Astrocyte (in vitro differentiated cells and primary cell): ENCODE measurements around the gene GPATCH2. TPM values are rescaled to one million over a fixed set of nuclear protein-coding genes. Genes with fewer than 3 reads are reported as not detected.
"Not testable (repeated sequence)": the region's sequence is repeated elsewhere in the genome, so short reads cannot be mapped to it uniquely, and the experiment has no call there.

Experiments
- DNase-seq: peaks from one replicate; pipeline ENCODE4 v3.0.0-alpha.2; 2010; ENCODE audit warnings: low read depth
- FAIRE-seq: peaks from 2 replicates; lab custom pipeline; 2011; peaks lifted over from hg19 to GRCh38; lab: Jason Lieb, UNC
- H2AFZ ChIP-seq: 2 replicates; pipeline ENCODE4 v1.6.0; 2012; ENCODE audit warnings: low read depth, low read length, inconsistent platforms
- H3K27ac ChIP-seq: 2 replicates; pipeline ENCODE4 v1.5.1; 2011; ENCODE audit warnings: low read depth, low read length, inconsistent platforms
- H3K27me3 ChIP-seq: 2 replicates; pipeline ENCODE4 v1.6.0; 2011; ENCODE audit warnings: low read length, inconsistent platforms; ENCODE audit not compliant: insufficient read depth
- H3K36me3 ChIP-seq: 2 replicates; pipeline ENCODE4 v1.5.1; 2011; ENCODE audit warnings: low read length, inconsistent platforms; ENCODE audit not compliant: insufficient read depth
- H3K4me1 ChIP-seq: 2 replicates; pipeline ENCODE4 v1.5.1; 2011; ENCODE audit warnings: low read length, inconsistent platforms; ENCODE audit not compliant: insufficient read depth
- H3K4me2 ChIP-seq: 2 replicates; pipeline ENCODE4 v1.6.0; 2012; ENCODE audit warnings: low read length, inconsistent platforms
- H3K4me3 ChIP-seq: 2 replicates; pipeline ENCODE4 v1.5.1; 2011; ENCODE audit warnings: low read depth, mild to moderate bottlenecking, low read length, inconsistent platforms; ENCODE audit not compliant: insufficient read depth
- H3K79me2 ChIP-seq: 2 replicates; pipeline ENCODE4 v1.6.0; 2012; ENCODE audit warnings: mild to moderate bottlenecking, low read length, inconsistent platforms; ENCODE audit not compliant: insufficient read depth
- H3K9ac ChIP-seq: 2 replicates; pipeline ENCODE4 v1.6.0; 2012; ENCODE audit warnings: mild to moderate bottlenecking, low read length, inconsistent platforms
- H3K9me3 ChIP-seq: 2 replicates; pipeline ENCODE4 v1.5.1; 2012; ENCODE audit warnings: low read depth, mild to moderate bottlenecking, low read length, inconsistent platforms; ENCODE audit not compliant: insufficient read depth
- H4K20me1 ChIP-seq: 2 replicates; pipeline ENCODE4 v1.6.0; 2012; ENCODE audit warnings: low read length, inconsistent platforms; ENCODE audit not compliant: insufficient read depth
- H3K27ac Mint-ChIP-seq: one replicate; pipeline ENCODE4 v1.8.0; 2021; ENCODE audit warnings: mild to moderate bottlenecking, mixed read lengths; ENCODE audit not compliant: unreplicated experiment
- H3K27me3 Mint-ChIP-seq: one replicate; pipeline ENCODE4 v1.8.0; 2021; ENCODE audit warnings: low read depth, mixed read lengths; ENCODE audit not compliant: unreplicated experiment
- H3K36me3 Mint-ChIP-seq: one replicate; pipeline ENCODE4 v1.8.0; 2021; ENCODE audit warnings: low read depth, mixed read lengths; ENCODE audit not compliant: unreplicated experiment
- H3K4me1 Mint-ChIP-seq: one replicate; pipeline ENCODE4 v1.8.0; 2021; ENCODE audit warnings: low read depth, mixed read lengths; ENCODE audit not compliant: unreplicated experiment
- H3K4me3 Mint-ChIP-seq: one replicate; pipeline ENCODE4 v1.8.0; 2021; ENCODE audit warnings: mild to moderate bottlenecking, moderate library complexity, mixed read lengths; ENCODE audit not compliant: unreplicated experiment
- H3K9me3 Mint-ChIP-seq: one replicate; pipeline ENCODE4 v1.8.0; 2021; ENCODE audit warnings: mild to moderate bottlenecking, mixed read lengths; ENCODE audit not compliant: unreplicated experiment
- CTCF ChIP-seq: IDR thresholded peaks from 2 replicates; pipeline ENCODE4 v1.5.1; 2011; ENCODE audit warnings: low read depth, mild to moderate bottlenecking, inconsistent platforms, low read length, moderate library complexity; ENCODE audit not compliant: insufficient read depth
- EZH2 ChIP-seq: IDR thresholded peaks from 2 replicates; pipeline ENCODE4 v1.6.1; 2012; ENCODE audit warnings: mild to moderate bottlenecking, low read length, inconsistent platforms; ENCODE audit not compliant: insufficient read depth
- total RNA-seq: library from RNA; stranded (reverse); gene quantifications from 2 replicates; pipeline ENCODE4 v1.2.1, GENCODE V29; 2021

GPATCH2 gene
- total RNA-seq, 1 donor from 2014 or later, result 14.1 TPM

GRCh38 chr1:217392441-217392840 lies 238.4 kb downstream of the GPATCH2 start:
- Mint-ChIP-seq H3K4me3 (no peak overlapping the region), H3K27me3 (no peaks in the 10 kb centered on the region), H3K4me1 (no peaks in the 10 kb centered on the region), H3K27ac (no peak overlapping the region), H3K36me3 (no peaks in the 10 kb centered on the region), H3K9me3 (peaks cover 2% of the 10 kb centered on the region)
- H3K4me2 ChIP-seq, result no peak overlapping the region
- no peak for DNase-seq
- no peaks in the 10 kb centered on the region for H3K79me2 ChIP-seq
- no peaks in the 10 kb centered on the region for H4K20me1 ChIP-seq
- no peaks in the 10 kb centered on the region for H3K4me1 ChIP-seq
- no peak overlapping the region for H3K9ac ChIP-seq
- no peak for FAIRE-seq
- H3K4me3 ChIP-seq, result no peak overlapping the region
- no peaks in the 10 kb centered on the region for H3K36me3 ChIP-seq
- no peaks in the 10 kb centered on the region for H3K9me3 ChIP-seq
- H2AFZ ChIP-seq, result no peak overlapping the region
- no peak for TF ChIP-seq EZH2
- TF ChIP-seq CTCF, result no peak
- H3K27me3 ChIP-seq, result no peaks in the 10 kb centered on the region
- H3K27ac ChIP-seq, result no peak overlapping the region

- Mint-ChIP-seq H3K4me3 (no peak overlapping the region), H3K9me3 (peaks cover 2% of the 10 kb centered on the region), H3K27ac (no peak overlapping the region), H3K27me3 (peaks cover 3% of the 10 kb centered on the region), H3K4me1 (no peaks in the 10 kb centered on the region), H3K36me3 (no peaks in the 10 kb centered on the region)
- no peak overlapping the region for H3K9ac ChIP-seq
- no peak overlapping the region for H2AFZ ChIP-seq
- no peak for FAIRE-seq
- no peaks in the 10 kb centered on the region for H3K4me1 ChIP-seq
- no peak overlapping the region for H3K27ac ChIP-seq
- DNase-seq, result no peak
- H3K79me2 ChIP-seq, result no peaks in the 10 kb centered on the region
- H3K27me3 ChIP-seq, result no peaks in the 10 kb centered on the region
- no peaks in the 10 kb centered on the region for H3K36me3 ChIP-seq
- H3K9me3 ChIP-seq, result no peaks in the 10 kb centered on the region
- no peaks in the 10 kb centered on the region for H4K20me1 ChIP-seq
- H3K4me3 ChIP-seq, result no peak overlapping the region
- TF ChIP-seq EZH2 (no peak), CTCF (no peak)
- no peak overlapping the region for H3K4me2 ChIP-seq
Measured at GRCh38 chr1:217389895-217390294, 241.0 kb downstream of the GPATCH2 start.

GRCh38 chr1:217388522-217389065 lies 242.3 kb downstream of the GPATCH2 start:
- H3K4me3 Mint-ChIP-seq, result no peak overlapping the region
- Histone ChIP-seq H2AFZ (no peak overlapping the region), H3K79me2 (no peaks in the 10 kb centered on the region), H3K9me3 (no peaks in the 10 kb centered on the region), H3K27ac (no peak overlapping the region), H3K9ac (no peak overlapping the region), H3K4me2 (no peak overlapping the region), H3K36me3 (no peaks in the 10 kb centered on the region), H3K27me3 (no peaks in the 10 kb centered on the region), H3K4me3 (no peak overlapping the region), H3K4me1 (no peaks in the 10 kb centered on the region), H4K20me1 (no peaks in the 10 kb centered on the region)
- peaks cover 2% of the 10 kb centered on the region for H3K9me3 Mint-ChIP-seq
- no peaks in the 10 kb centered on the region for H3K36me3 Mint-ChIP-seq
- H3K27me3 Mint-ChIP-seq, result peaks cover 3% of the 10 kb centered on the region
- TF ChIP-seq CTCF (no peak), EZH2 (no peak)
- no peaks in the 10 kb centered on the region for H3K4me1 Mint-ChIP-seq
- no peak for FAIRE-seq
- DNase-seq, result no peak
- no peak overlapping the region for H3K27ac Mint-ChIP-seq

- H3K9me3 ChIP-seq, FAIRE-seq, H4K20me1 ChIP-seq, H3K4me2 ChIP-seq, H3K79me2 ChIP-seq, H3K4me1 ChIP-seq, H3K27me3 ChIP-seq, H3K27ac ChIP-seq, H3K9ac ChIP-seq, H3K4me3 Mint-ChIP-seq, DNase-seq, H3K27me3 Mint-ChIP-seq, H2AFZ ChIP-seq, H3K4me3 ChIP-seq, H3K36me3 ChIP-seq, H3K4me1 Mint-ChIP-seq, H3K27ac Mint-ChIP-seq, H3K36me3 Mint-ChIP-seq: not testable (repeated sequence)
- H3K9me3 Mint-ChIP-seq, result peaks cover 12% of the 10 kb centered on the region
Measured at GRCh38 chr1:217381773-217382172, 249.1 kb downstream of the GPATCH2 start.
